Measurements from ENCODE around the gene NRIP2.

- TF ChIP-seq EP300 (IDR thresholded peaks at IDR 0.05) (no peak), POLR2A (IDR thresholded peaks at IDR 0.05) (no peak), POLR2AphosphoS5 (IDR thresholded peaks at IDR 0.05) (no peak)
- TF ChIP-seq, protein P1, sequence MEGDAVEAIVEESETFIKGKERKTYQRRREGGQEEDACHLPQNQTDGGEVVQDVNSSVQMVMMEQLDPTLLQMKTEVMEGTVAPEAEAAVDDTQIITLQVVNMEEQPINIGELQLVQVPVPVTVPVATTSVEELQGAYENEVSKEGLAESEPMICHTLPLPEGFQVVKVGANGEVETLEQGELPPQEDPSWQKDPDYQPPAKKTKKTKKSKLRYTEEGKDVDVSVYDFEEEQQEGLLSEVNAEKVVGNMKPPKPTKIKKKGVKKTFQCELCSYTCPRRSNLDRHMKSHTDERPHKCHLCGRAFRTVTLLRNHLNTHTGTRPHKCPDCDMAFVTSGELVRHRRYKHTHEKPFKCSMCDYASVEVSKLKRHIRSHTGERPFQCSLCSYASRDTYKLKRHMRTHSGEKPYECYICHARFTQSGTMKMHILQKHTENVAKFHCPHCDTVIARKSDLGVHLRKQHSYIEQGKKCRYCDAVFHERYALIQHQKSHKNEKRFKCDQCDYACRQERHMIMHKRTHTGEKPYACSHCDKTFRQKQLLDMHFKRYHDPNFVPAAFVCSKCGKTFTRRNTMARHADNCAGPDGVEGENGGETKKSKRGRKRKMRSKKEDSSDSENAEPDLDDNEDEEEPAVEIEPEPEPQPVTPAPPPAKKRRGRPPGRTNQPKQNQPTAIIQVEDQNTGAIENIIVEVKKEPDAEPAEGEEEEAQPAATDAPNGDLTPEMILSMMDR (IDR thresholded peaks at IDR 0.05) = no peak
Observed at GRCh38 chr12:2797721-2798418, 37.0 kb downstream of the NRIP2 start.
